MM.1S (cell line): Measurements from ENCODE around the gene PTPN13.

ENCODE experiments used
- DNase-seq: peaks from one replicate; pipeline ENCODE4 v3.0.0-alpha.2; 2015
- H2AFZ ChIP-seq: fragments of 300-600 bp; sonication (generic); 2 replicates; pipeline ENCODE4 v1.6.0; 2016; ENCODE audit warnings: antibody characterized with exemption, low read length
- H3F3A ChIP-seq: fragments of 300-600 bp; sonication (generic); 2 replicates; pipeline ENCODE4 v1.6.1; 2016; ENCODE audit warnings: mild to moderate bottlenecking, antibody characterized with exemption, low read length, moderate library complexity, mixed read lengths; ENCODE audit not compliant: insufficient read depth
- H3K27ac ChIP-seq: fragments of 300-600 bp; sonication (generic); 2 replicates; pipeline ENCODE4 v1.5.1; 2016; ENCODE audit warnings: mild to moderate bottlenecking, low read length
- H3K27me3 ChIP-seq: fragments of 300-600 bp; sonication (generic); replicated peaks from 2 replicates; pipeline ENCODE4 v1.6.0; 2016; ENCODE audit warnings: low read length; ENCODE audit not compliant: insufficient read depth
- H3K36me3 ChIP-seq: fragments of 300-600 bp; sonication (generic); replicated peaks from 2 replicates; pipeline ENCODE4 v1.6.1; 2016; ENCODE audit warnings: mild to moderate bottlenecking, low read length, mixed read lengths; ENCODE audit not compliant: insufficient read depth
- H3K4me1 ChIP-seq: fragments of 300-600 bp; sonication (generic); 2 replicates; pipeline ENCODE4 v1.6.1; 2016; ENCODE audit warnings: low read length, mixed read lengths
- H3K4me2 ChIP-seq: fragments of 300-600 bp; sonication (generic); 2 replicates; pipeline ENCODE4 v1.6.0; 2016; ENCODE audit warnings: low read depth, low read length
- H3K4me3 ChIP-seq: fragments of 300-600 bp; sonication (generic); 2 replicates; pipeline ENCODE4 v1.5.1; 2016; ENCODE audit warnings: low read length, mixed read lengths
- H3K79me2 ChIP-seq: fragments of 300-600 bp; sonication (generic); 2 replicates; pipeline ENCODE4 v1.6.1; 2016; ENCODE audit warnings: mixed run types, low read length, mixed read lengths
- H3K9ac ChIP-seq: fragments of 300-600 bp; sonication (generic); 2 replicates; pipeline ENCODE4 v1.6.1; 2016; ENCODE audit warnings: low read length, mixed read lengths
- H3K9me2 ChIP-seq: fragments of 300-600 bp; sonication (generic); replicated peaks from 2 replicates; pipeline ENCODE4 v1.6.1; 2016; ENCODE audit warnings: mild to moderate bottlenecking, low read length, mixed read lengths; ENCODE audit not compliant: insufficient read depth
- H3K9me3 ChIP-seq: fragments of 300-600 bp; sonication (generic); replicated peaks from 2 replicates; pipeline ENCODE4 v1.6.1; 2016; ENCODE audit warnings: mild to moderate bottlenecking, low read length, mixed read lengths; ENCODE audit not compliant: insufficient read depth
- H4K20me1 ChIP-seq: fragments of 300-600 bp; sonication (generic); 2 replicates; pipeline ENCODE4 v1.6.1; 2016; ENCODE audit warnings: mild to moderate bottlenecking, low read length, moderate library complexity, mixed read lengths; ENCODE audit not compliant: insufficient read depth
- CTCF ChIP-seq: fragments of 300-600 bp; sonication (generic); IDR thresholded peaks from 2 replicates; pipeline ENCODE4 v1.5.1; 2016; ENCODE audit warnings: antibody characterized with exemption, low read length, mixed read lengths
- EZH2 ChIP-seq: fragments of 300-600 bp; sonication (generic); optimal IDR thresholded peaks from 2 replicates; pipeline ENCODE3; 2017; ENCODE audit warnings: low read depth, mild to moderate bottlenecking, antibody characterized with exemption, low read length, mixed read lengths
- EZH2phosphoT487 ChIP-seq: fragments of 300-600 bp; sonication (generic); IDR thresholded peaks from 2 replicates; pipeline ENCODE4 v1.6.1; 2018; ENCODE audit warnings: antibody characterized with exemption, low read length

Gene PTPN13

GRCh38 chr4:86834901-86835300 lies 240.8 kb downstream of the PTPN13 start:
- H3K27me3 ChIP-seq, result no peaks in the 10 kb centered on the region
- no peaks in the 10 kb centered on the region for H3K79me2 ChIP-seq
- DNase-seq, result no peak
- no peak overlapping the region for H2AFZ ChIP-seq
- H3F3A ChIP-seq, result no peaks in the 10 kb centered on the region
- H3K4me1 ChIP-seq, result no peaks in the 10 kb centered on the region
- TF ChIP-seq CTCF (no peak), EZH2phosphoT487 (no peak), EZH2 (no peak)
- H3K4me3 ChIP-seq, result no peak overlapping the region
- H3K27ac ChIP-seq, result no peak overlapping the region
- no peaks in the 10 kb centered on the region for H4K20me1 ChIP-seq
- H3K9me3 ChIP-seq, result no peaks in the 10 kb centered on the region
- no peaks in the 10 kb centered on the region for H3K9me2 ChIP-seq
- H3K9ac ChIP-seq, result no peak overlapping the region
- H3K36me3 ChIP-seq, result no peaks in the 10 kb centered on the region
- H3K4me2 ChIP-seq, result no peak overlapping the region

GRCh38 chr4:86835677-86836076 lies 241.6 kb downstream of the PTPN13 start:
- H3K4me3 ChIP-seq, result no peak overlapping the region
- DNase-seq, result no peak
- no peaks in the 10 kb centered on the region for H3K36me3 ChIP-seq
- no peaks in the 10 kb centered on the region for H3K9me3 ChIP-seq
- no peaks in the 10 kb centered on the region for H4K20me1 ChIP-seq
- no peaks in the 10 kb centered on the region for H3F3A ChIP-seq
- H3K9ac ChIP-seq, result no peak overlapping the region
- H3K4me1 ChIP-seq, result no peaks in the 10 kb centered on the region
- H3K4me2 ChIP-seq, result no peak overlapping the region
- no peaks in the 10 kb centered on the region for H3K9me2 ChIP-seq
- H3K27me3 ChIP-seq, result no peaks in the 10 kb centered on the region
- TF ChIP-seq EZH2phosphoT487 (no peak), EZH2 (no peak), CTCF (no peak)
- no peak overlapping the region for H2AFZ ChIP-seq
- H3K79me2 ChIP-seq, result no peaks in the 10 kb centered on the region
- H3K27ac ChIP-seq, result no peak overlapping the region

GRCh38 chr4:86837691-86838503 lies 243.8 kb downstream of the PTPN13 start:
- Histone ChIP-seq H3F3A (no peaks in the 10 kb centered on the region), H3K27me3 (no peaks in the 10 kb centered on the region), H3K9ac (no peak overlapping the region), H3K9me2 (no peaks in the 10 kb centered on the region), H3K9me3 (no peaks in the 10 kb centered on the region), H4K20me1 (no peaks in the 10 kb centered on the region), H3K79me2 (no peaks in the 10 kb centered on the region), H3K36me3 (no peaks in the 10 kb centered on the region), H3K27ac (no peak overlapping the region), H2AFZ (no peak overlapping the region), H3K4me2 (no peak overlapping the region), H3K4me3 (no peak overlapping the region), H3K4me1 (no peaks in the 10 kb centered on the region)
- no peak for DNase-seq
- no peak for TF ChIP-seq EZH2phosphoT487
- no peak for TF ChIP-seq CTCF
- TF ChIP-seq EZH2, result no peak
